ENCODE measurements around the gene ITGB2.

The ITGB2 gene

DNA sequence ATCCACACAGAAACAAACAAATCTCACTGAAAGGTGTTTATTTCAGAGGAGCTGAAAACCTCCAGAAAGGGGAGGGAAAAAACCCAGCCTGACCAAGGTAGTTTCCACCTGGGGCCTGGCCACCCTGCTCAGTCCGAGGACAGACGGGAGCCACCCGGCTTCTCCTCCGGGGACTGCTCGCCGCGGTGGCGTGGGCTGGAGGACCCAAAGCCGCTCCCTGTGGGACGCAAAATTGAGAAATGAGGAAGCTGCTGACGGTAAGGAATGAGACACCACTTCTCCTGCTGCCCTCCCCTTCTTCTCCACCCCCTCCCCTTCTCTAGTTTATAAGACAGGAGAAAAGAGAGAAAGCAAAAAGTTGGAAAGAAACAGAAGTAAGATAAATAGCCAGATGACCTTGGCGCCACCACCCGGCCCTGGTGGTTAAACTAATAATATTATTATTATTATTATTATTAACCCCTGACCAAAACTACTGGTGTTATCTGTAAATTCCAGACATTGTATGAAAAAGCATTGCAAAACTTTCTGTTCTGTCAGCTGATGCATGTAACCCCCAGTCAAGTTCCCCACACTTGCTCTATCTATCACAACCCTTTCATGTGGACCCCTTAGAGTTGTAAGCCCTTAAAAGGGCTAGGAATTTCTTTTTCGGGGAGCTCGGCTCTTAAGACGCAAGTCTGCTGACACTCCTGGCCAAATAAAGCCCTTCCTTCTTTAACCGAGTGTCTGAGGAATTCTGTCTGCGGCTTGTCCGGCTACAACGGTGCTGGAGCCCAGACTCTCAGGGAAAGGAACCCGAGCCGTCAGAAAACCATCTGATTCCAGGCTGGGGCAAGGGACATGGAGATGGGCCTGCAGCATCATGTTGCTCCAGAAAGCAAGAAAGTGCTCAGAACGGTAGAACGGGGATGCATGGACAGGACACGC lies 12.5 kb downstream of the ITGB2 start:
- DNase-seq, result no peak

DNA sequence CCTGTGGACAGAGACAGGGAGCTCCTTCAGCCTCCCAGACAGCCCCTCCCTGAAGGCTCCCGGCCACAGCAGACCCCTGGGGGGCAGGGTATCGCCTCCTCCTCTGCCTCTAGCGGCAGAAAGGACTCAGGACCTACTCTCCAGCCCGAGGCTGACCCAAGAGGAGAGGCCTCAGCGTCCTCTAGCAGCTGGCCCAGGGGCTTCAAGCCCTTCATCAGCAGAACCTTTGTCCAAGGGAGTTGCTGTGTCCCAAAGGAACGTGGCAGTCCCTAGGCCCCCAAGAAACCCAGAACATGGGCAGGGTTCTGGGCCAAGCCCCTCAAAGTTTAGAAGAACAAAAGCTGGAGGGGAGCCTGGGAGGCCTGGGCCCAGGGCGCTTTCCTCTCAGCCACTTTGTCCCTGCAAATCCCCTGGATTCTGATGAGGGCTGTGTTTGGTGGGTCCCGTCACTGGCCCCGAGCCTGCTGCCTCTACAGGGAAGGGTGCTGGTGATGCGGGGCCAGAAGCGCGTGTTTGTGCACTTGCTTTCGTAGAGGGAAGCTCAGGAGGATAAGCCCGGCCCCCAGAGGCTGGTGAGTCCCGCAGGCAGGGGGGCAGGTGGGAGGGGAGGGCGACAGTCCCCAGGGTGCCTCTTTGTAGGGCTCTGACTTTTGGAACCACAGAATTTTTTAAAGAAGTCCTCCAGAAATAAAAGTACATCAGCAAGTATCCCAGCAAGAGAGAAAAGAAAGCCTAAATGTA lies 13.3 kb downstream of the ITGB2 start:
- DNase-seq, result no peak

DNA sequence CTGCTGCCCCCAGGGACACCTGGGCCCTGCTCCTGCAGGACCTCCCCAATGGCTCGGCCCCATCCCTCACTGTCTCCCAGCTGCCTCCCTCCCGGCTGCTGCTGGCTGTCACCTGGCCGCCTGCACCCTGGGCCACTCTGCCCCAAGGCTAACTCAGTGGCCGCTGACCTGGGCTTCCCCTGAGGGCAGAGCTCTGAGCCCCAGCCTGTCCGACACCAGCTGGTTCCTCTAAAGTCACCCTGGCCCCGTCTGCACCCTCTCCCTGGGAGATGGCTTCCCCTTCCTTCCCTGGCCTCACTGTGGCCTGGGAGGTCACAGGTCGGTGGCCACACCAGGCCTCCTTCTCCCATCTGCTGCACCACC lies 15.0 kb downstream of the ITGB2 start:
- DNase-seq, result no peak

DNA sequence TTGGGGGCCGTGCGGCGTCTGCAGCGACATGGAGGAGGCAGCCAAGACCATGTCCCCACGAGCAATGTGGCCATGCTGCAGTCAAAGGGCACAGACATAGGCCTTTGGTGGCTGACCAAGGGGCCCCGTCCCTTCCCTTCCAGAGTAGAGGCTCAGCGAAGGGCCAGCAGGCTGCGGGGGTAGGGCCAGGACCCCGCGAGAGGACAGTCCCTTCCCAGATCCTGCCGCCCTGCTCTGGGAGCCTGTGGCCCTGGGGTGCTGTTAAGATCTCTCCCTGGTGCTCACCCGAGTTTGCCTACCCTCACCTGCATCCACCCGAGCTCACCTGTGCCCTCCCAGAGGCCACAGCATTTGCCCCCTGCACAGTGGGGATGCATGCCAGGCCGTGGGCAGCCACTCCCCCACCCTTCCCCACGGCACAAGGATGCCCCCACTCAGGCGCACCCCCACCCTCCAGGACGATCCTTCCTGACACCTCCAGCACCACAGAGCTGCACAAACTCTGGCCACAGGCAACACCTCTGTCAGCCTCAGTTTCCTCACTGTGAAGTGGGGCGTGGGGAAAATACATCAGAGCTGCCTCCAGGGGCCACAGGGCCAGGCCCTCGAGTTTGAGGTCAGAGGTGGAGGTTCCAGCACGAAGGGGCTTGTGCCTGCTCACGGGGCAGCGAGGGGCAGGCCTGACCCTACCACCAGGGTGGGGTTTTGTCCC lies 15.5 kb downstream of the ITGB2 start:
- DNase-seq, result no peak

DNA sequence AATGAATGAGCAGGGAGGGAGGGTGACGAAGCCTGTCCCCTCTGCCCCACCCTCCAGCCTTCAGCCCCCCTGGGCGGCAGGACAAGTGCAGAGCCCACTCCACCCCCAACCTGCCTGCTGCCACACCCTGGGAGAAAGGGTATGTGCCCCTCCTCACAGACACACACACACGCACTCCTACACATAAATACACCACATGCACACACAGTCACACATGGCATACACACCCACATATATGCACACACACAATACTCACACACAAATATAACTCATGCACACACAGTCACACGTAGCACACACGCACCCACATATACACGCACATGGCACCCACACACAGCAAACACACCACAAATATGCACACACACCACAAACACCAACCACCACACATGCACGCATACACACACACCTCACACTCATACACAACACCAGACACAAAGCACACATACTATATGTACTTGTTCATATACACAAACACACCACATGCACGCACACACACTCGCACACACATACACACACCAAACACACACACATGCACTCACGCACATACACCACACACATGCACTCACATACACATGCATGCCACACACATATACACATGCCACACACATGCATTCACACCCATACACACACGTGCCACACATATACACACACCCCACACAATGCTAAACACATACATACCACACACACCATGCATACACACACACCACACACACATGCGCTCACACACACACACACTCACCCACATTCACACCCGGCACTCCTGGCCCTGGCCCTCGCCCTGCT lies 16.4 kb downstream of the ITGB2 start:
- no peak for DNase-seq

DNA sequence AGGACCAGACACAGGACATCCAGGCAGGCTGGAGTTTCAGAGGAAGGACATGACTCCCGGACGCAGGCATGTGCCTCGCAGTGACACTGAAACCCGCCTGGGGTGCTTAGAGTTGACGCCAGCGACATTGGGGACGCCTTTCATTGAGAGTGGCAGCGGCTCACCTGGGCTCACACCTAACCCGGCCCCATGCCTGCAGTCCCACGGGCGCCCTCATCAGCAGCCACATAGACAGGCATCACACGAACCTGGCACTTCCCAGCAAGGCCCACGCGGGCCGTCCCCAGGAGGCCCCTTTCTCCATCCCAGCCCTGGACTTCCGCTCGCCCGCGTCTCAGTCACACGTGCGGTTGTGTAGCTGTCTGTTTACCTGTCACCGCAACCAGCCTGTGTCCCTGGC lies 17.0 kb downstream of the ITGB2 start:
- no peak for DNase-seq

DNA sequence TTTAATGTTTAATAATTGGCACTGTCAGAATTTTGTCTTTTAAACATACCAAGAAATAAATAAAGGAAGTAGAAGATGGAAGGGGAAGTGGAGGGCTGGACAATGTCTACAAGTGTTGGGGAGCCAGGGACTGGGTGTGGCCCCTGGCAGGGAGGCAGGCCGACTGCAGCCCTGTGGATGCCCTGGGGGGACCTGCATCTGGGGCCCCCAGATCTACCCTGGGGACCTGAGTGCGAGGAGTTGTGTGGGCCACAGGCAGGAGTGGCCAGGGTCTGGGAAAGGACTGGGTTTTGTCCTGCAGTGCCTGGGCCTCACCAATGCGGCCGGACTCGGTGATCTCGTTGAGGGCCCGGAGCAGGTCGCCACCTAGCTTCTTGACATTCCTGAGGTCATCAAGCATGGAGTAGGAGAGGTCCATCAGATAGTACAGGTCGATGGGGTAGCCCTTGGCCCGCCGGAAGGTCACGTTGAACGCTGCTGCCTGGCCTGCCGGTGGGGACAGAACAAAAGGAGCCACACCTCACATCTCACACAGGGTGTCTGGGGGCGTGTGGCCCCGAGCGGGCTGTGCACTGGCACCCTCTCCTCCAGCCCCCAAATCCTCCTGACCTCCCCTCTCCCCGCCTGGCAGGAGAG lies 17.5 kb downstream of the ITGB2 start:
- DNase-seq, result no peak

DNA sequence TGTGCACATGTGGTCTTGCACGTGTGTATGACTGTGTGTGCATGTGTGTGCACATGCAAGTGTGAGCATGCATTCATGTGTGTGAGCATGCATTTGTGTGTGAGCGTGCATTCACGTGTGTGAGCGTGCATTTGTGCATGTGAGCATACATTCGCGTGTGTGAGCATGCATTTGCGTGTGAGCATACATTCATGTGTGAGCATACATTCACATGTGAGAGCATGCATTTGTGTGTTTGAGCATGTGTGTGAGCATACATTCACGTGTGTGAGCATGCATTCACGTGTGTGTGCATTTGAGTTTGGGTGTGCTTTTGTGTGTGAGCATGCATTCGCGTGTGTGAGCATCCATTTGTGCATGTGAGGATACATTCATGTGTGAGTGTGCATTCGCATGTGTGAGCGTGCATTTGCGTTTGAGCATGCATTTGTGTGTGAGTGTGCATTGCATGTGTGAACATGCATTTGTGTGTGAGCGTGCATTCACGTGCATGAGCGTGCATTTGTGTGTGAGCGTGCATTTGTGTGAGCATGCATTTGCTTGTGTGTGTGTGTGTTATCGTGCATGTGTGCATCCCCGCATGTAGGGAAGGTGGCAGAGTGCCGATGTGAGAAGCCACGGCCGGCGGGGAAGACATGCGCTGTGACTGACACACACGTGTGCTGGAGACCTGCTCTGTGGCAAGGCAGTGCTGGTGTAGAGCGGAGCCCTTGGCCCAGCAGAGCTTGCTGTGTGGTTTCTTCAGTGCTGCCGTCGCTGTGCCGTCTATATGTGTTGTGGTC lies 18.2 kb downstream of the ITGB2 start:
- no peak for DNase-seq

DNA sequence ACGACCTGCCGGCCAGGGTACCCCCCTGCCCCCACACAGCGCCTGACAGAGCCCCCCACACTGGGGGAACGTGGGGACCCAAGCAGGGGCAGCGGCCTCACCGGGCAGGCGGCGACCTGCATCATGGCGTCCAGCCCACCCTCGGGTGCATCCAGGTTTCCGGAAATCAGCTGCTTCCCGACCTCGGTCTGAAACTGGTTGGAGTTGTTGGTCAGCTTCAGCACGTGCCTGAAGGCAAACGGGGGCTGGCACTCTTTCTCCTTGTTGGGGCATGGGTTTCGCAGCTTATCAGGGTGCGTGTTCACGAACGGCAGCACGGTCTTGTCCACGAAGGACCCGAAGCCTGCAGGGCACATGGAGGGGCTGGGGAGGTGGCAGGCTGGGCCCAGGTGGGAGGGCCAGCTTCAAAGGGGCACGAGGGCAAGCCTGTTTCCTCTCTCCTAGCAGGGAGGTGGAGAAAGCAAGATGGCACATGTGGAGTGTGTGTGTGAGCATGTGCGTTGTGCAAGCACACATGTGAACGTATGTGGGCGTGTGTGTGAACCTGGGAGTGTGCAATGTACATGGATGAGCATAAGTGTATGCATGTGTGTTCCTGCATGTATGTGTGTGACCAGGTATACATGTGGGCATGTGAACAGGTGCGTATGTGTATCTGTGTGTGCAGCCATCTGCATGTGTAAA lies 19.2 kb downstream of the ITGB2 start:
- DNase-seq, result no peak

DNA sequence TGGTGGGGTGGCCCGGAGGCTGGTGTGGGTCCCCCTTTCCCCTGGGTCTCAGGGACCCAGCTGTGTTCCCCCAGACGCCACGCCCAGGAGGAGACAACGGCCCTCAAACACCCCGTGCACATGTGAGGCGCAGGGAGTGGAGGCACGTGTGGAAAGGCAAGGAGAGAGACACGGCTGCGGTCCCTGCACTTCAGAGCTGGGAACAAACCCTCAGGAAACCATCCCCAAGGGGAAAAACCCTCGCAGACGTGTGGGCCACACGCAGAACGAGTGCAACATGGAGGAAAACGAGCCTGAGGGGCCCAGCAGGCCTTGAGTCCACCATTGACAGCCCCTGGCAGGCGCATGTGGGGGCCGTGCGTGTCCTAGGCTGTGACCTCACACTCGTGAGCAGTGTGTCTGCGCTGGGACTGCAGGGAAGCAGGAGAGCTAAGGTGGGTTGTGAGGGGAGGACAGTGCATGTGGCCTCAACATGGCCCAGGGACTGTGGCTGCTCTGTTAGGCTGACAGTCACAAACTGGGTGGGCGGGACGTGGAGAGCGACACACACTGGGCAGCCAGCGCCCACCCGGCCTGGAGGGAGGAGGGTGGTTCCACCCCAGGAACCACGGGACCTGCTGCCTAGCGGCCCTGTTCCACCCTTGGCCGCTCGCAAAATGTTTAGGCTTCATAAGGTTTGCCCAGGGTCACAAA lies 20.0 kb downstream of the ITGB2 start:
- no peak for DNase-seq

DNA sequence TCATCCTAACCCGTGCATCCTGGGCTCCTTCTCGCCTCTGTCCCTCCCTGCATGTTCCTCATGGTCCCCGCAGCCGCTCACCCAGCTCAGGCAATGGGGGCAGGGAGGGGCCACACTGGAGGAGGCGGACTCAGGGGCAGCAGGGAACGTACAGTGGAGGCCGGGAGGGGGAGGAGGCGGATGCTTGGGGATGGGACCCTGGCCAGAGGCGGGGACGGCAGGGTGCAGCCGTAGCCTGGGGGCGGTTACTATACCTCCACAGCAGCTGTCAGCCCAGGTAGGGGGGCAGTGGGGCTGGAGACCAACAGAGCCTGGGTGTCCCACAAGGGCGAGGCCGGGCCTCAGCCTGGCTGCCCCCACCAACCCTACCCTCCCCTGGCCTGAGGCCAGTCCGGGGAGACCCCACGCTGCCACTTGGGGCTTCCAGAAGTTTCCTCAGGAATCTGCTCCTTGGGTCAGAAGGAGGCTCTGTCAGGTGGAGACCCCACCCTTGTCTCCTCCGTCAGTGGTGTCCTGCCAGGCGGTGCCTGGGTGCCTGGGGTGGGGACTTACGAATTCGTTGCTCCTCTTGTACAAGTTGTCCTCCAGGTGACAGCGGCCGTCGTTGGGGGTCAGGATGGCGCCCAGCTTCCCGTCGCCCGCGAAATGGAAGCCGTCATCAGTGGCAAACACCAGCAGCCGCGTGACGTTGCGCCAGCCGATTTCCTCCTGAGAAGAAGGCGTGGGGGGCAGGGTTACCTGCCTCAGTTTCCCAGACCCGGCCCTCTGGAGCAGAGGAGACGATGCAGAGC lies 20.7 kb downstream of the ITGB2 start:
- no peak for DNase-seq

DNA sequence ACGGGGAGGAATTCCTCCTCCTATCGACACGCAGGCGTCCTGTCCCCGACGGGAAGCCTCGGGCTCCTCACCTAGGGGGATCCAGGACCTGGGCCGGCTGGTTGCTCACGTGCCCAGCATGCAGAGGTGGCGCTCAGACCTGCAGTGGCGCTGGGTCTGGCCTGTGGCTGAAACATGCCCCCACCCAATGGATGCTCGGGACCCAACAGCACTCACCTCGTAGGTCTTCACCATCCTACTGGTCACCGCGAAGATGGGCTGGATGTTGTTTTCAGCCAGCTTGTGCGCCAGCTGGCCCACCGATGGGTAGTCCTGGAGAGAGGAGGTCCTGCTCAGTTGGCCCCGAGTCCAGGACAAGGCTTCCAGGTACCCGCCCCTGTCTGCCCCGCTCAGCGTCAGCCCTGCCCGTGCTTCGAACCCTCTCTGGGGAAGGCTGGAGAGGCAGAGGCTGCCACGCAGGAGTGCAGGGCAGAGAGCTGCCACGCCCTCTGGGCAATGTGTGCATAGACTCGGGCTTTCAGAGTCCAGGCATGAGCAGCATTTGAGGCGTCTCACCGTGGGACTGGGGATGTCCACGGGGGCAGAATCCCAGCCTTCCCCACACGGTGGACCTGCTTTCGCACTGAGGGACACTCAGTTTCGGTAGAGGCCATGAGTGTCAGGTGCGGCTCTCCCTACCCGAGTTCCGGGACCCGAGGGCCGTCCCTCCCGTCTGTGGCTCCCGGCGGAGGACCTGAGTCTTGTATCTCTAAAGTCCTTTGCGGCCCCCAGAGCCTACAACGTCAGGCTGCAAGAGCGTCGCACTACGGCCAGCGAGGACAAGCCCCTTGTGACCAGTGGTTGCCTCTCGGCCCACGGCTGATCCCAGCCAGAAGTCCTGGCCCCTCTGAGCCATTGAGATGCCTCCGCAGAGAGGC lies 21.6 kb downstream of the ITGB2 start:
- no peak for DNase-seq

DNA sequence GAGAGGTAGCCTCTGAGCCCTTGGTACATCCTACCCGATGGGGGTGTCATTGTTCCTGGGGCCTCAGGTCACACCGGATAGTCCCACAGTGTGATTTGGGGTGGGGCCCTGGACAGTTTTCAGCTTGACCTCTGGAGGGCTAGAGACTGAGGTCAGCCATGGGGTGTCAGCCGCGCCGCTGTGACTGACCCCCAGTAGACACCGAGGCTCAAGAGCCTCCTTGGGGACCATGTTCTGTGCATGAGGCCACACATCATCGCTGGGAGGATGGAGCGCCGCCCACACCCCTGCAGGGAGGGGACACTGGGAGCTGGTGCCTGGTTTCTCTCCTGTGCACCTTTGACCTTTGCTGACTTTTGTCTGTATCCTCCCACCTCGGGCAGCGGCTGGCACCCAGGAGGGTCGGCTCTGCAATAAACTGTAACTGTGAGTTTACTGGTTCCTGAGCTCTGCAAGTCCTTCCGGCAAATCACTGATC lies 22.6 kb downstream of the ITGB2 start:
- DNase-seq, result no peak

DNA sequence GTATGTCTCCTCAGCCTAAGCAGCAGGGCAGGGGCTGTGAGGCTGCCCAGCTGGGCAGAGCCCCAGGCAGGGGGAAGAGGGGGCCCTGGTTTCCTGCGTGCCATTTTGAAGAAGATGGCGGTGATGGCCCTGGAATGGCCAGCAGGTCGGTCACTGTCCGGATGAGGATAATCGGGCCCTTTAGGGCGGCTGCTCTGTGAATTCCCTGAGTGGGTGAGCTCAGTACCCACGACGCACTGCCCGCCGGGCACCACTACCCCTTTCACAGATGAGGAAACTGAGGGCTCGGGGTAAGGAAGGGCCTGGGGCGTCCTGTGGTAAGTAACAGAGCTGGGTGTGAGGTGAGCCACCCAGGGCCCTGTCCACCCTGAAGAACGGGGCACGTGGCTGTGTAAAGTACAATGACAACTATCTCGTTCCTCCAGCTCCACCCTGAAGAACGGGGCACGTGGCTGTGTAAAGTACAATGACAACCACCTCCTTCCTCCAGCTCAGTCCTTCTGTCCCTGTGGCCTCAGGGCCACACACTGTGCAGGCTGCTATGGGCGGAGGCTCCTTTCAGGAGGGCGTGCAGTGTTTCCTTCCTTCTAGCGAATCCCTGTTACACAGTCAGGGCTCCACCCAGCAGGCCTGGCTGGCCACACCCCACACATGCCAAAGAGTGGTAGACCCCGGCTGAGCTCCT lies 23.2 kb downstream of the ITGB2 start:
- DNase-seq, result no peak

DNA sequence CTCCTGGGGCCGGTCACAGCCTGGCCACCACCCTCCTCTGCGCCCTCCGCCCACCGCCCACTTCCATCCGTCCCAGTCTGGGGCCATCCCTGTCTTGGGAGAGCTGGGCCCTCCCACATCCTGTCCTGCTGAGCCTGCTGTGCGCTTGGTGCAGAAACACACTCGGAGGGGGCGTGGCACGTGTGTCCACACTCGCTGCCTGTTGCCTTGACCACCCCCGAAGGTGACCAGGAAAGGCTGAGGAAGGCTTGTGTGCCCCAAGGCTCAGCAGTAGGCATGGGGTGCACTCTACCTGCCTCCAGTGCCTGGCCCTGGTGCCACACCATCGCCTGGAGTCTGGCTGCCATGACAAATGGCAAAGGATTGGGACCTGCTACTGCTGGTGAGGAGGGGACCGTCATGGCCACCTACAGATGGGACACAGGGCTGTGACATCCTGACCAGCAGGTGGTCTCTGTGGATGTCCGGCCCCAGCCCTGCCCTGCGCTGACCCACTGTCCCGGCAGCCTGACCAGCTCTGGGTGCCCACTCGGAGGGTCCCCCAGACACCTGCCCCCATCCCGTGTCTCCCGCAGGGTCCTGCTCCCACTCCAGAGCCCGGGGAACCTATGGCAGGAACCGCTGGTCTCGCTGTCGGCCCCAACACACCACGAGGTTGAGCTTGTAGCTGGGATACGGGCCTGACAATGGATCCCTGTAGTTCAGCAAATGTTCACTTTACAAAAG lies 24.0 kb downstream of the ITGB2 start:
- DNase-seq, result no peak

DNA sequence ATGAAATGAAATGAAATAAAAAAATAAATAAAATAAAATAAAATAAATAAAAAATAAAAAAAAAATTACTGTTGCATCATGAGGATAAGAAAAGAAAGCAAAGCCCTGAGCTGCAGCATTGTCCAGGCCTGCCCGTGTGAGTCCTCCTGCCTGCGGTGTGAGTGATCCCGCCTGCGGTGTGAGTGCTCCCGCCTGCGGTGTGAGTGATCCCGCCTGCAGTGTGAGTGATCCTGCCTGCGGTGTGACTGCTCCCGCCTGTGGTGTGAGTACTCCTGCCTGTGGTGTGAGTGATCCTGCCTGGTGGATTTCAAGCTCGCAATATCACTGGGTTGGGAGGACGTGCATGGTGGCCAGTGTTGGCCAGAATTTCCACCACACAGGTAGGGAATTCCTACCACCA lies 24.8 kb downstream of the ITGB2 start:
- no peak for DNase-seq
